NCI-H1092 (cell line): ENCODE results near the gene ANKRD11.
A peak's percentile ranks its signal among the peaks of the same experiment; 100 is the strongest.

Experiments
- DNase-seq: peaks from one replicate; lab custom pipeline; 2025; lab: John Stamatoyannopoulos, UW

Gene ANKRD11

GRCh38 chr16:89381788-89382187 is 108.6 kb downstream of the ANKRD11 start:
- no peak for DNase-seq

GRCh38 chr16:89380681-89381080 is 109.7 kb downstream of the ANKRD11 start:
- no peak for DNase-seq

- no peak for DNase-seq
These were observed 111.2 kb downstream of the ANKRD11 start for GRCh38 chr16:89378947-89379771.

GRCh38 chr16:89377453-89377848 is 112.9 kb downstream of the ANKRD11 start:
- no peak for DNase-seq

- DNase-seq = no peak
These were observed 113.4 kb downstream of the ANKRD11 start for GRCh38 chr16:89376812-89377452.

GRCh38 chr16:89375686-89376085 is 114.7 kb downstream of the ANKRD11 start:
- DNase-seq = no peak

- peak; percentile 29 for DNase-seq
These were observed 115.3 kb downstream of the ANKRD11 start for GRCh38 chr16:89375021-89375420.

- no peak for DNase-seq
These were observed 115.9 kb downstream of the ANKRD11 start for GRCh38 chr16:89374393-89374960.

GRCh38 chr16:89373355-89374110 is 116.8 kb downstream of the ANKRD11 start:
- no peak for DNase-seq

- no peak for DNase-seq
These were observed 118.3 kb downstream of the ANKRD11 start for GRCh38 chr16:89371968-89372634.

GRCh38 chr16:89371386-89371785 is 119.0 kb downstream of the ANKRD11 start:
- no peak for DNase-seq

- no peak for DNase-seq
These were observed 119.8 kb downstream of the ANKRD11 start for GRCh38 chr16:89370601-89371000.

GRCh38 chr16:89370081-89370511 is 120.3 kb downstream of the ANKRD11 start:
- DNase-seq = no peak

GRCh38 chr16:89369266-89369895 is 121.0 kb downstream of the ANKRD11 start:
- no peak for DNase-seq

- DNase-seq = no peak
These were observed 121.6 kb downstream of the ANKRD11 start for GRCh38 chr16:89368604-89369249.

GRCh38 chr16:89367538-89367915 is 122.8 kb downstream of the ANKRD11 start:
- no peak for DNase-seq

- no peak for DNase-seq
These were observed 123.5 kb downstream of the ANKRD11 start for GRCh38 chr16:89366561-89367537.

GRCh38 chr16:89365996-89366395 is 124.4 kb downstream of the ANKRD11 start:
- DNase-seq = no peak

- no peak for DNase-seq
These were observed 125.3 kb downstream of the ANKRD11 start for GRCh38 chr16:89365044-89365467.

GRCh38 chr16:89364606-89365005 is 125.8 kb downstream of the ANKRD11 start:
- DNase-seq = no peak
